Measurements from ENCODE around the gene HIPK4.

The HIPK4 gene

GRCh38 chr19:40363069-40363468 lies 26.9 kb downstream of the HIPK4 start:
- DNase-seq: no peak

DNA sequence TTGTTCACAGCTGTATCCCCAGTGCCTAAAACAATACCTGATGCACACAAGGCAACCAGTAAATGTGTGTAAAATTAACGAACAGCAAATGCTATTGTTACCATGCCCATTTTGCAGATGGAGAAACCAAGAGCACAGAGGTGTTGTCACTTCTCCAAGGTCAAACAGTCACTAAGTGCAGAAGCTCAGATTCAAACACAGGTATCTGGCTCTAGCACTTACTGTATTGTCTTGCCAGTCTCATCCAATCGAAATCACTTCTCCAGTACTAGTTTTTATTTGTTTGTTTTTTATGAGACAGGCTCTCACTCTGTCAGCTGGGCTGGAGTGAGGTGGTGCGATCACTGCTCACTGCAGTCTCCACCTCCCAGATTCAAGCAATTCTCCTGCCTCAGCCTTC lies 27.8 kb downstream of the HIPK4 start:
- DNase-seq: no peak

DNA sequence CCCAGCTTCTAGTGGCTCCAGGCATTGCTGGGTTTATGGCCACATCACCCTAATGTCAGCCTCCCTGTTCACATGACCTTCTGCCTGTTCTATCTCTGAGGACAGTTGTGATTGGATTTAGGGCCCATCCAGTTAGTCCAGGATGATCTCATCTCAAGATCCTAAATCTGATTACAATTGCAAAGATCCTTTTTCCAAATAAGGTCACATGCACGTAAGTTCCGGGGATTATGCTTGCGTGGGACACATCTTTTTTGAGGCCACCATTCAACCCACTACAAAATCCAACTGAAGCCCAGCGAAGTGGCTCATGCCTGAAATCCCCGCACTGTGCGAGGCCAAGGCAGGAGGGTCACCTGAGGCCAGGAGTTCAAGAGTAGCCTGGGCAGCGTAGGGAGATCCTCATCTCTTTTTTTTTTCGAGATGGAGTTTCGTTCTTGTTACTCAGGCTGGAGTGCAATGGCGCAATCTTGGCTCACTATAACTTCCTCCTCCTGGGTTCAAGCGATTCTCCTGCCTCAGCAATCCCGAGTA lies 29.2 kb downstream of the HIPK4 start:
- DNase-seq: no peak

DNA sequence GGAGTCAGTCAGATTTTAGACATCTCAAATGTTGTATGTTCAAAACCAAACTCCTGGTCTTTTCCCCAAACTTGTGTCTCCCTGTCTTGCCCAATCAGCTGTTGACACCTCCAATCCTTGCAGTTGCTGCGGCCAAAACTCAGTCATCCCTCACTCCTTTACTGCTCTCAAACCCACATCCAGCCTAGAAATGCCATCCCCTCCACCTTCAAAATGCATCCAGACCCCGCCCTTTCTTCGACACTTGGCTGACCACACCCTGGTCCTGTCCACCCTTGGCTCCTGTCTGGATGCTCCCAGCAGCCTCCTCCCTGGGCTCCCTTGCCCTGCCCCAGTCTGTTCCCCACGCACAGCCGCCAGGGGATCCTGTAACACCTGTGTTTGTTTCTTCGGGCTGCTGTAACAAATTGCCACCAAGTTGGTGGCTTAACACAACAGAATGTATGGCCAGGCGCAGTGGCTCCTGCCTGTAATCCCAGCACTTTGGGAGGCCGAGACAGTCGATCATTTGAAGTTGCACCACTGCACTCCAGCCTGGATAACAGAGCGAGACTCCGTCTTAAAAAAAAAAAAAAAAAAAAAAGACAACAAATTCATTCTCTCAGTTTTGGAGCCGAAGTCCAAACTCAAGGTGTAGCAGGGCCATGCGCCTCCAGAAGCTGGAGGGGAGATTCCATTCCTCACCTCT lies 29.8 kb downstream of the HIPK4 start:
- no peak for DNase-seq

GRCh38 chr19:40358773-40359172 lies 31.2 kb downstream of the HIPK4 start:
- DNase-seq: no peak

GRCh38 chr19:40357640-40358039 lies 32.3 kb downstream of the HIPK4 start:
- DNase-seq: no peak

GRCh38 chr19:40356681-40357595 lies 33.0 kb downstream of the HIPK4 start:
- no peak for DNase-seq

DNA sequence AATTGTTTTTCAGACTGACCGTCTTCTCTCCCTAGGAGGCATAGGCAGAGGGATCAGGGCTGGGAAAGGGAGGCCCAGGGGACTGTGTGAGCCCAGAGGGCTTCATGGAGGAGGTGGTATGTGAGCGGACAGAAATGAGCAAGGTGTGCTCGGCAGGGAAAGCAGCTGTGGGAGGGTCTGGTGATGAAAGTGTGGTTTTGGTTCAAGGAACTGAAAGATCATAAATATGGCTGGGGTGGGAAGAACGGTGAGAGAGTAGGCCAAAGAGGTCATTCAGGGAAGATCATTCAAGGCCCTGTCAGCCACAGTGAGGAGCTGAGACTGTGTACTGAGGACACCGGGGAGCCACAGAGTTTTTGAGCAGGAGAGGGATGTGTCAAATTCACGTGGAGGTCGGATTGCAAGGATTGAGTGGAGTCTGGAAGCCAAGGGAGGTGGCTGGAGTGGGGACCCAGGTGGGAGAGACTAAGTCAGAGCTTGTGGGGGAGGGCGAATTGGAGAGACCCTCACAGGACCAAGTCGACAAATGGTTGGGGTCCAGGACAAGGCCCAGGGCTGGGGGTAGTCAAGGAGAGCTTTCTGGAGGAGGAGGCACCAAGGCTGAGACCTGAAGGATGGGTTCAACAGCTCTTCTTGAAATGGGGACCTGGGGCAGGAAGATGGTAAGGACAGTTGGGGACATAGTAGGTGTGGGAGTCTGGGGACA lies 33.9 kb downstream of the HIPK4 start:
- no peak for DNase-seq

GRCh38 chr19:40348961-40349507 lies 40.9 kb downstream of the HIPK4 start:
- DNase-seq: peak in 1 of 2 experiments; percentile 23

DNA sequence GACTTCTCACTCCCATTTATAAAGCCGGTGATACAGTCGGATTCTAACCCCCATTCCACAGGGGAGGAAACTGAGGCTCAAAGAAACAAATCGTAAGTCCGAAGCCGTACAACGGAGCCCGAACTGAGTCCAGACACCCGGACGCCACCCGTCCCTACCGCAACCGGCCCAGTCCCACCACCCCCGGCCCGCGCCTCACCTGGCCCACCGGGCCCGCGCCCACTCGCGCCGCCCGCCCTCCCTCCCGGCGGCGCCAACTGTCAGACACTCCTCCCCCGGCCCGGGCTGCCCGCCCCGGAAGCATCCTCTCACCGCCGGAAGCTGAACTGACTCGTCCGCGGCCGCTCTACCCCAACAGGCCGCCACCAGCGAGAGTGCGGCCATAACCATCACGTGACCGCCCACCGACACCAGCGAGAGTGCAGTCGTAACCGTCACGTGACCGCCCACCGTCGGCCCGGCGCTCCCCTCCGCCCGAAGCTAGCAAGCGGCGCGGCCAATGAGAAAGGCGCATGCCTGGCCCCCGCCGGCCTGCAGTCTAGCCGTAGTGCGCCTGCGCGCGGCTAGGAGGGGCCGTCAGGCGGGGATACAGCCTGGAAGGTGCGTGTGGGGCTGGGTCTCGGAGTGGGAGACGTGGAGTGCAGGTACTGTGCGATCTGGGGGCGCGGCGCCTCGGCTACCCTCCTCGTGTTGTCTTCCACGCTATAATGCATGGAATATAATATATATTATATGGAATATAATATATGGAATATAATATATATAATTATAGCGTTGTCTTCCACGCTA lies 41.7 kb downstream of the HIPK4 start, which contains the start of the genes C19orf47 and PLD3:
Gene C19orf47, minus strand, starts transcription at position 273 of the 789 bp plus-strand sequence. CDS start 6,540 bp downstream, outside the sequence.
Gene PLD3, plus strand, starts transcription at position 571 of the 789 bp plus-strand sequence. CDS start 17,789 bp downstream, outside the sequence.
- DNase-seq: peak; percentile 97 to 99

DNA sequence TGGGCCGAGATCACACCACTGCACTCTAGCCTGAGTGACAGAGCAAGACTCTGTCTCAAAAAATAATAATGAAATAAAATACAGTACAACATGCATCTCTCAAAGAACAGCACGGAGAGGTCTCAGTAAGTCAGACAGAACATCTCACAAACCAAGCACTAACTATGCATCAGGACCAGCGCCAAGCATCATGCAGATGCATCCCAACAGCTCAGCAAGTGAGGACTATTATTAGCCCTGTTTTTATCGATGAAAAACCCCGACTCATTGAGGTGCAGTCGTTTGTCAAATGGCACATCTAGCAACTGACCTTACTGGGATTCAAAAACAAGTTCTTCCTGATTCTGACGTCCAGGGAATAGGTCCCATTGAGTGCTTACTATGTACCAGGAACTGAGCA lies 45.6 kb downstream of the HIPK4 start:
- DNase-seq: no peak

GRCh38 chr19:40342644-40343311 lies 47.2 kb downstream of the HIPK4 start:
- DNase-seq: no peak

GRCh38 chr19:40341601-40342482 lies 48.1 kb downstream of the HIPK4 start:
- no peak for DNase-seq

GRCh38 chr19:40339018-40339728 lies 50.8 kb downstream of the HIPK4 start:
- no peak for DNase-seq

GRCh38 chr19:40337594-40337993 lies 52.4 kb downstream of the HIPK4 start:
- no peak for DNase-seq

DNA sequence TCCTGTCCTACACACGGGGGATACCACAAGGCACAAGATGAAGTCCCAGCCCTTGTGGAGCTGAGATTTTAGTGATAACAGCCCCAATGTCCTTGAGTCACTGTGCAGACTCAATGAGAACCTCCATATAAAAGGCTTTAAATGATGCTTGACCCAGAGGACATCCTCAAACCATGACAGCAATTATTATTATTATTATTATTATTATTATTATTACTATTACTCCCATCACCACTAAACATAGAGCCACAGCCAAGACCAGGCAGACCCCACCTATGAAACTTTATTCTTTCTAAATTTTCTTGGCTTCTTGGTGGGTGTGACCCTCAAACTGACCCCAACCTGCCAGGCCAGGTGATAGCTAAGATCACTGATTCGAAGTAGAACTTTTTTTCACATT lies 52.9 kb downstream of the HIPK4 start:
- no peak for DNase-seq

GRCh38 chr19:40336601-40336900 lies 53.4 kb downstream of the HIPK4 start:
- no peak for DNase-seq

GRCh38 chr19:40335855-40336600 lies 54.0 kb downstream of the HIPK4 start:
- DNase-seq: no peak

- DNase-seq: no peak
These were observed 54.9 kb downstream of the HIPK4 start for GRCh38 chr19:40335101-40335500.
